Measurements from ENCODE around the gene CNIH2. TPM values are rescaled to one million over a fixed set of nuclear protein-coding genes. Genes with fewer than 3 reads are reported as not detected.

The CNIH2 gene
- total and polyA plus RNA-seq, 2 of the 13 experiments (the other 11 are each of a cell fraction or from before 2014, with no cell fraction given) = 0.60 to 0.69 TPM

- TF ChIP-seq HDAC1 (CRISPR knock-in tag; IDR thresholded peaks at IDR 0.05) (peak; percentile 48; the same call in 1 of the 2 replicates), ZNF83 (CRISPR knock-in tag; IDR thresholded peaks at IDR 0.05; ENCODE audit: borderline replicate concordance) (peak; percentile 89; the same call in 1 of the 2 replicates), ZNF430 (CRISPR knock-in tag; IDR thresholded peaks at IDR 0.05) (no peak), ZNF484 (CRISPR knock-in tag; IDR thresholded peaks at IDR 0.05; ENCODE audit: borderline replicate concordance, low read depth) (no peak), ESRRA (CRISPR knock-in tag; IDR thresholded peaks at IDR 0.05; ENCODE audit: low read depth) (peak; percentile 63; the same call in 1 of the 2 replicates), ZNF326 (CRISPR knock-in tag; IDR thresholded peaks at IDR 0.05; ENCODE audit: borderline replicate concordance) (no peak), SALL2 (CRISPR knock-in tag; IDR thresholded peaks at IDR 0.05) (peak; percentile 73; the same call in 1 of the 2 replicates), ZNF367 (CRISPR knock-in tag; IDR thresholded peaks at IDR 0.05; ENCODE audit: borderline replicate concordance) (no peak), PREB (CRISPR knock-in tag; IDR thresholded peaks at IDR 0.05) (no peak), ZNF274 (CRISPR knock-in tag; IDR thresholded peaks at IDR 0.05) (no peak), ZNF792 (CRISPR knock-in tag; IDR thresholded peaks at IDR 0.05) (peak; percentile 43; the same call in 1 of the 2 replicates), BHLHE40 (IDR thresholded peaks at IDR 0.05; ENCODE audit: low read length) (no peak), ZFP36 (IDR thresholded peaks at IDR 0.05; ENCODE audit: borderline replicate concordance, low read depth, low read length, partially characterized antibody) (no peak), ZNF235 (CRISPR knock-in tag; IDR thresholded peaks at IDR 0.05; ENCODE audit: borderline replicate concordance) (no peak), ATRX (CRISPR knock-in tag; IDR thresholded peaks at IDR 0.05; ENCODE audit: borderline replicate concordance) (no peak), ZBTB8A (CRISPR knock-in tag; IDR thresholded peaks at IDR 0.05; ENCODE audit: borderline replicate concordance, low read depth) (peak; percentile 89; the same call in 1 of the 2 replicates), ZBTB39 (CRISPR knock-in tag; IDR thresholded peaks at IDR 0.05) (no peak), HNF1B (CRISPR knock-in tag; IDR thresholded peaks at IDR 0.05) (peak; percentile 75), ZBTB10 (CRISPR knock-in tag; IDR thresholded peaks at IDR 0.05; ENCODE audit: borderline replicate concordance) (peak; percentile 56; the same call in 1 of the 2 replicates), SNAPC2 (CRISPR knock-in tag; IDR thresholded peaks at IDR 0.05) (no peak), GFI1 (CRISPR knock-in tag; IDR thresholded peaks at IDR 0.05; ENCODE audit: borderline replicate concordance) (peak; percentile 76), ZNF703 (CRISPR knock-in tag; IDR thresholded peaks at IDR 0.05; ENCODE audit: borderline replicate concordance) (no peak), GATAD1 (CRISPR knock-in tag; IDR thresholded peaks at IDR 0.05) (peak; percentile 50)
Measured at GRCh38 chr11:66311965-66312548, 34.1 kb downstream of the CNIH2 start (continued).

Measured in HepG2 (cell line).